ENCODE results near the gene TAS2R46.
"Not testable (repeated sequence)": the region's sequence is repeated elsewhere in the genome, so short reads cannot be mapped to it uniquely, and the experiment has no call there.

TAS2R46 gene

GRCh38 chr12:11062194-11062593 lies at the start of gene TAS2R46:
Gene TAS2R46, minus strand, starts transcription at chr12:11062294. Its CDS starts 0 bp downstream, at chr12:11062294.
- not testable (repeated sequence) for DNase-seq

DNA sequence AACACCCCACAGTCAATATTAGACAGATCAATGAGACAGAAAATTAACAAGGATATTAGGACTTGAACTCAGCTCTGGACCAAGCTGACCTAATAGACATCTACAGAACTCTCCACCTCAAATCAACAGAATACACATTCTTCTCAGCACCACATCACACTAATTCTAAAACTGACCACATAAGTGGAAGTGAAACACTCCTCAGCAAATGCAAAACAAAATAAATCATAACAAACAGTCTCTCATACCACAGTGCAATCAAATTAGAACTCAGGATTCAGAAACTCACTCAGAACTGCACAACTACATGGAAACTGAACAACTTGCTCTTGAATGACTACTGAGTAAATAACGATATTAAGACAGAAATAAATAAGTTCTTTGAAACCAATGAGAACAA lies 49.1 kb upstream of the TAS2R46 start:
- not testable (repeated sequence) for DNase-seq

DNA sequence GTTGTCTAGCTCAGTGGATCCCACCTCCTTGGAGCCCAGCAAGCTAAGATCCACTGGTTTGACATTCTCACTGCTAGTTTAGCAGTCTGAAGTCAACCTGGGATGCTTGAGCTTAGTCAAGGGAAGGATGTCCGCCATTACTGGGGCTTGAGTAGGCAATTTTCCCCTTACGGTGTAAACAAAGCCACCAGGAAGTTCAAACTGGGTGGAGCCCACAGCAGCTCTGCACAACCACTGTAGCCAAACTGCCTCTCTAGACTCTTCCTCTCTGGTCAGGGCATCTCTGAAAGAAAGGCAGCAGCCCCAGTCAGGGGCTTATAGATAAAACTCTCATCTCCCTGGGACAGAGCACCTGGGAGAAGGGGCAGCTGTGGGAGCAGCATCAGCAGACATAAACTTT lies 46.8 kb upstream of the TAS2R46 start:
- DNase-seq: no peak

DNA sequence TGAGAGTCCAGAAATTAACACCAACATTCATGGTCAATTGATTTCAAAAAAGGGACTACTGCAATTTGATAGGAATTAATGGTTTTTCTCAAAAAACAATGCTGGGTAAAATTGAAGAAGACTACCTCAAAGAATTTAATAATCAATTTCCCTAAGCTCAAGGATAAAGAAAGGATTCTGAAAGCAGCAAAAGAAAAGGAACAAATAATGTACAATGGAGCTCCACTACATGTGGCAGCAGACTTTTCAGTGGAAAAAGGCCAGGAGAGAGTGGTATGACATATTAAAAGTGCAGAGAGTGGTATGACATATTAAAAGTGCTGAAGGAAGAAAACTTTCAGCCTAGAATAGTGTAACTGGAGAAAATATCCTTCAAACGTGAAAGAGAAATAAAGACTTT lies 45.6 kb upstream of the TAS2R46 start:
- DNase-seq: no peak

- DNase-seq: no peak
Measured at GRCh38 chr12:11106288-11106687, 44.2 kb upstream of the TAS2R46 start.

DNA sequence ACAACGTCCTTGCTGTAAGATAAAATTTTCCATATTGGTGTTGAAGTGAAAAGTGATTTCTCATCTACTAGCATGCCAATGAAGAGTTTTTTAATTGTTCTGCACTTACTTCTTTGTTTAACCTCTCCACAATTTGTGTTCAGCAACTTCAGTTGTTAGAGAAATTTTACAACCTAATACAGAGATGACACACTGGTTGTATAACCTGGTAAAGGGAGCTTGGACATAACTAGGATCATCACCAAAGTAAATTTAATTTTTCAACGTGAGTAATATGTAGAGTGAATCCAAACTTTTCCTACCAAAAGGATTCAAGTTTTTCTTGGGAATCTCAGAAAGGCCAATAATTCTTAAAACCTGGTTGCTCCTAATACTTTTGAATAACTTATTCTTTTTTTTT lies 43.5 kb upstream of the TAS2R46 start:
- no peak for DNase-seq

- DNase-seq: not testable (repeated sequence)
Measured at GRCh38 chr12:11094910-11095309, 32.8 kb upstream of the TAS2R46 start.

GRCh38 chr12:11092128-11092527 lies 30.0 kb upstream of the TAS2R46 start, which contains the start of gene TAS2R43:
Gene TAS2R43, minus strand, starts transcription at chr12:11092313. Its CDS starts 84 bp downstream, at chr12:11092229.
- DNase-seq: no peak

GRCh38 chr12:11089246-11089645 lies 27.2 kb upstream of the TAS2R46 start:
- no peak for DNase-seq

DNA sequence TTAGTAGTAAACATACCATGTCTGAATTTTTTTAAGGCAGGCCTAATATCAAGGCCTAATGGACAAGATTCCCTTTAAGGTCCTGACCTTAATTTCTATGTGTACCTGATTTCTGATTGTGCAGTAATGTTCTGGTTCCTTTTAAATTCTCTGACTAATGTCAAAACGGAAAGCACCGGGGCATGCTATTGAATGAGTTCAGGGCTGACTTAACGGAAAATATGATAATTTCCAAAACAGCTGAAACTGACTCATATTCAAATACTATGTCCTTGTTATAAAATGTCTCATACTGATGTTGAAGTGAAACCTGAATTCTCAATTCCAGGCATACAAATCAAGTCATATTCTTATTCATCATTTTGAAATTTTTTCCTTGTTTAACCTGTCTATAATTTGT lies 23.3 kb upstream of the TAS2R46 start:
- DNase-seq: no peak

GRCh38 chr12:11081987-11082386 lies 19.9 kb upstream of the TAS2R46 start:
- no peak for DNase-seq

- DNase-seq: no peak
Measured at GRCh38 chr12:11078246-11078645, 16.2 kb upstream of the TAS2R46 start.

DNA sequence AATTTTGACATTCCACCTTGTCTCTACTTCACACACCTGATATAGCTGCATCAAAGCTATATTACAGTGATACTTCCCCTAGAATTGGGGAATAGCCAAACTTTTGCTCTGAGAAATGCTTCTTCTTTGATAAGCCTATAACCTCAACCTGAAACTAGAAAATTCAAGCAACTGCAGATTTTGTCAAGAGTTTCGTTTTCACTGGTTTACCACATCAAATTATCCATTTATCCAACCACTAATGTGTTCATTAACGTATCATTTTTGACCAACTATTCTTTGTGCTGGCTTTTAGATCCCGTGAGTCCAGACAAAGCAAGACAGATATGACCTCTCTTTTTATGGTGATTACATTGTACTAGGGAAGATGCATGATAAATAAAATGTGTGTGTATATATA lies 13.5 kb upstream of the TAS2R46 start:
- no peak for DNase-seq

DNA sequence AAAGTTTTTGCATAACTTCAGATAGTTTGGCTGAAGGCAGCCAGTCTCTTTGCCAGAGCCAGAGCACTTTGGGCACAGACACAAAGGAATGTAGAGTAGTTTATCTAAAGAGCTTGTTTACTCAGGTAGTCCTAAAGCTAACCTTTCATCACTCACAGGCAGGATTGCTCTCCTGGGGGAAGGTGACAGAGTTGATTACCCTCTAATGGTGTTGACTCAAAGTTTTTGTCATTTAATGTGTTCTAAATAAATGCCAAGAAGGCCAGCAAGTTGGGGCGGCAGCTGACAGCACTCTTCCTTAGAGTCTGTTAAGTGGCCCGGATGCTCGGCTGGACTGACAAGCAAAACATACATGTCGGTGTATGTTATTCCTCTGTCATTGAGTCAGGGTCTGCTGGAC lies 9.3 kb upstream of the TAS2R46 start:
- no peak for DNase-seq

DNA sequence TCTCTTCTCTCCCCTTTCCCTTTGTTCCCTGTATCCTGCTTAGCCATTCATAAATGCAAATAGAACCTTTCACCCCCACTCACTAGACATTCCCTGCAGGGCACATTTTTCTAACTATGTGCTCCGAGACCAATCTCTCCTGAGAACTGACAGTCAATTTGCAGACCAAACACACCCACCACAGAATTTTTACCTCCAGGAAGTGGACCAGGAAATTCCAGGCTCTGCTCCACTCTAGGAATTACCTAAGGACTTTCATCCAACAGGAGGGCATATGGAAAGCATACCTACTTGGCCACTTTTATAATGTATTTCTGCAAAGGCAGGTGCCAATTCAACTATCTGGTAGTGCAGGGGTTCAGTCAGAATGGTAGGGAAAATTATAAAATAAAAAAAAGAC lies 8.9 kb upstream of the TAS2R46 start:
- DNase-seq: no peak

GRCh38 chr12:11069854-11070365 lies 7.8 kb upstream of the TAS2R46 start:
- DNase-seq: no peak

DNA sequence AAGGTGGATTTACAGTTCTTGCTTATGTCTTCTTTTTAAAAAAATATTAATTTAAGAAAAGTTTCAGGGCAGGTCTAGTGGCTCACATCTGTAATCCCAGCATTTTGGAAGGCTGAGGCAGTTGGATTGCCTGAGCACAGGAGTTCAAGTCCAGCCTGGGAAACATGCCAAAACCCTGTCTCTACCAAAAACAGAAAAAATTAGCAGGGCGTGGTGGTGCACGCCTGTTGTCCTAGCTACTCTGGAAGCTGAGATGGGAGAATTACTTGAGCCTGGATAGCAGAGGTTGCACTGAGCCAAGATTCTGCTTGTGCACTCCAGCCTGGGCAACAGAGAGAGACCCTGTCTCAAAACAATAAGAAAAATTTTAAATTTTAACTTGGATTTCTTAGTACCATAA lies 5.4 kb upstream of the TAS2R46 start:
- no peak for DNase-seq

- no peak for DNase-seq
Measured at GRCh38 chr12:11059784-11060183, 2.3 kb downstream of the TAS2R46 start.

DNA sequence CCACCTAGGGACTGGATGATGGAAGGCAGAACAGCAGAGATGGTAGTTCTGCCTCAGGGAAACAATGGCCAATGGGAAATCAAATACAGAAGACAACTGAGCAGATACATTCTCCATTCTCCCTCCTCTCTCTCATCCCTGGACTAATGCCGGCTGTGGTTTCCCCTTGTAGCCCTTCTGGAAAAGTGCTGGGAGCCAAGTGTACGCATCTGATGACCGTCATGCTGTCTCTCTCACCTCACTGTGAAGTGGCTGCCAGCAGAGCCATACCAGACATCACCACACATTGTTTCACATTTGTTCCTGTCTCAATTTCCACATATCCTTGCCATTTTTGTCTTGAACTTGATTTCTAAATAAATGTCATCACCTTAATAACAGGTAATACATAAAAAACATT lies 3.1 kb downstream of the TAS2R46 start:
- no peak for DNase-seq

GRCh38 chr12:11055306-11055705 lies 6.8 kb downstream of the TAS2R46 start:
- no peak for DNase-seq

GRCh38 chr12:11049806-11050531 lies 12.1 kb downstream of the TAS2R46 start:
- DNase-seq: not testable (repeated sequence)

GRCh38 chr12:11041366-11041765 lies 20.7 kb downstream of the TAS2R46 start:
- DNase-seq: not testable (repeated sequence)

DNA sequence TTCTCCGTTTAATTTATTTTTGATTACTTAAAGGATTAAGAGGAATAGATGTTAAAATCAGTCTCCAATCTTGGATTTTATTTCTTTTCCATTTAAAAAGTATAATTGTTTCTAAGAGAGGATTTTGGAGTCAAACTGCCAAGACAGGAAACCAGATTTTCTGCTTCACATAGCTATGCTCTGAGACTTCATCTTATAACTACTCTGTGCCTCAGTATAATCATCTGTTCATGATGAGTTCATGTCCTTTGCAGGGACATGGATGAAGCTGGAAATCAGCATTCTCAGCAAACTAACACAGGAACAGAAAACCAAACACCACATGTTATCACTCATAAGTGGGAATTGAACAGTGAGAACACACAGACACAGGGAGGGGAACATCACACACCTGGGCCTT lies 21.9 kb downstream of the TAS2R46 start:
- DNase-seq: no peak

GRCh38 chr12:11039171-11039570 lies 22.9 kb downstream of the TAS2R46 start:
- no peak for DNase-seq

DNA sequence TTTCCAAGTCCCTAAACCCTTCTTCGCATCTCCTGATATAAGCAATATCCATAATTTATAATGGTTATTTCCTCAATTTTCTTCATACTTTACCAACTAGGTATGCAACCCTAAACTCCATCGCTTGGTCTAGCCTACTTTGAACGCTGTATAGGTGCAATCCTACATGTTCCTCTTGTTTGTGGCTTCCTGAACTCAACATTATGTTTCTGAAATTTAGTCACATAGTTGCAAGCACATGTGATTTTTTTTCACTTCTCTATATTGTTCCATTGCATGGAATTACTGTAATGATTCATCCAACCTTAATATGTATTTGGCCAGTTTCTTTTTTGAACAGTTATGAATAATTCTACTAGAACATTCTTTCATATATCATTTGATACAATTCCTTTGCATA lies 28.1 kb downstream of the TAS2R46 start:
- not testable (repeated sequence) for DNase-seq
